ENCODE results near the gene PLPPR5. TPM values are rescaled to one million over a fixed set of nuclear protein-coding genes. Genes with fewer than 3 reads are reported as not detected.

PLPPR5 gene
- total RNA-seq, 4 donors from 2014 or later: 0.14 to 0.16 TPM; not detected in 2

- H3K27ac ChIP-seq: no peak overlapping the region
- H3K27me3 ChIP-seq: no peaks in the 10 kb centered on the region
- TF ChIP-seq CTCF (IDR thresholded peaks at IDR 0.05): no peak
- TF ChIP-seq POLR2A (IDR thresholded peaks at IDR 0.05): no peak
- no peak for TF ChIP-seq POLR2AphosphoS5 (IDR thresholded peaks at IDR 0.05)
- TF ChIP-seq EP300 (IDR thresholded peaks at IDR 0.05; ENCODE audit: low read depth): no peak
- DNase-seq: no peak
- intact Hi-C loops (cut with DNase I; ENCODE audit: low total_unique reads): no loop called here
- in situ Hi-C loops (cut with MboI; ENCODE audit: low pct_ligation_motif_present in 1 of 4, low pct_unique_long_range_greater_than_20kb in 1 of 4, low sequenced_read_pairs in 3 of 4): no loop called here
- H3K36me3 ChIP-seq: no peaks in the 10 kb centered on the region
- no peaks in the 10 kb centered on the region for H3K4me1 ChIP-seq
- H3K4me3 ChIP-seq: no peak overlapping the region
- H3K9me3 ChIP-seq: no peaks in the 10 kb centered on the region
Measured at GRCh38 chr1:98949621-98950020, 55.0 kb downstream of the PLPPR5 start.

- Histone ChIP-seq H3K4me3 (no peak overlapping the region), H3K27me3 (no peaks in the 10 kb centered on the region), H3K27ac (no peak overlapping the region), H3K36me3 (no peaks in the 10 kb centered on the region), H3K9me3 (no peaks in the 10 kb centered on the region), H3K4me1 (no peaks in the 10 kb centered on the region)
- 35 to 83% methylated on average over 2 of the region's 2 CpGs for WGBS, 2 donors (ENCODE audit: low coverage in 1 of 2)
- DNase-seq: no peak
- in situ Hi-C loops (cut with MboI; ENCODE audit: low pct_ligation_motif_present in 1 of 4, low pct_unique_long_range_greater_than_20kb in 1 of 4, low sequenced_read_pairs in 3 of 4) (no loop called here), intact Hi-C loops (cut with DNase I; ENCODE audit: low total_unique reads) (no loop called here)
- TF ChIP-seq EP300 (IDR thresholded peaks at IDR 0.05; ENCODE audit: low read depth) (no peak), CTCF (IDR thresholded peaks at IDR 0.05) (no peak), POLR2A (IDR thresholded peaks at IDR 0.05) (no peak), POLR2AphosphoS5 (IDR thresholded peaks at IDR 0.05) (no peak)
Measured at GRCh38 chr1:98949166-98949565, 55.5 kb downstream of the PLPPR5 start.

- no peak overlapping the region for H3K27ac ChIP-seq
- no peaks in the 10 kb centered on the region for H3K36me3 ChIP-seq
- 81 to 86% methylated on average over 2 to 3 of the region's 3 CpGs for WGBS, 2 donors (ENCODE audit: low coverage in 1 of 2)
- H3K4me3 ChIP-seq: no peak overlapping the region
- no peaks in the 10 kb centered on the region for H3K27me3 ChIP-seq
- DNase-seq: no peak
- intact Hi-C loops (cut with DNase I; ENCODE audit: low total_unique reads): no loop called here
- H3K4me1 ChIP-seq: no peaks in the 10 kb centered on the region
- no peak for TF ChIP-seq CTCF (IDR thresholded peaks at IDR 0.05)
- no peaks in the 10 kb centered on the region for H3K9me3 ChIP-seq
- in situ Hi-C loops (cut with MboI; ENCODE audit: low pct_ligation_motif_present in 1 of 4, low pct_unique_long_range_greater_than_20kb in 1 of 4, low sequenced_read_pairs in 3 of 4): no loop called here
Measured at GRCh38 chr1:98947071-98947470, 57.6 kb downstream of the PLPPR5 start.

GRCh38 chr1:98940722-98941079 lies 64.0 kb downstream of the PLPPR5 start:
- intact Hi-C loops (cut with DNase I; ENCODE audit: low total_unique reads): no loop called here
- WGBS, 2 donors (ENCODE audit: low coverage in 1 of 2): 71 to 80% methylated on average over 4 of the region's 4 CpGs
- H3K9me3 ChIP-seq: no peaks in the 10 kb centered on the region
- DNase-seq: no peak
- TF ChIP-seq CTCF (IDR thresholded peaks at IDR 0.05) (no peak), EP300 (IDR thresholded peaks at IDR 0.05; ENCODE audit: low read depth) (no peak), POLR2A (IDR thresholded peaks at IDR 0.05) (no peak), POLR2AphosphoS5 (IDR thresholded peaks at IDR 0.05) (no peak)
- no peaks in the 10 kb centered on the region for H3K36me3 ChIP-seq
- H3K4me1 ChIP-seq: no peaks in the 10 kb centered on the region
- no peak overlapping the region for H3K4me3 ChIP-seq
- H3K27me3 ChIP-seq: no peaks in the 10 kb centered on the region
- H3K27ac ChIP-seq: no peak overlapping the region
- in situ Hi-C loops (cut with MboI; ENCODE audit: low pct_ligation_motif_present in 1 of 4, low pct_unique_long_range_greater_than_20kb in 1 of 4, low sequenced_read_pairs in 3 of 4): no loop called here

All from transverse colon (tissue), 4 donors.